ENCODE results near the gene PIK3AP1.

DNA sequence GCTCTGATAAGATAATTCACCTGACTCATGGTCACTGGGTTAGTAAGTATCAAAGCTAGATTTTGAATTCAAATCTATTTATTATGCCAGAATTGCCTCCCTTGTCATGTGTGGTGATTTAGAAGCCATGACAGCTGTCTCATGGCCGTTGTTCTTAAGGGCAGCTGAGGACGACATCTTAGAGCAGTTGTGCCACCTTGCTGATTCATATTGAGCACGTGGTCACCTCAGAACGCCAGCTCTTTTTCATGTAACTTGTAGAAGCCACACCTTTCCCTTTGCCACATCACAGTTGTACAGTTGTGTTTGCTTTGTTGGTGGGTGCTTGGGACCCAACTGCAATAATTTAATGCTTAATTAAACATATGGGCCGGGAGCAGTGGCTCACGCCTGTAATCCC is 4.3 kb upstream of the PIK3AP1 start:
- TF ChIP-seq EZH2 (optimal IDR thresholded peaks at IDR 0.05; ENCODE audit: low read depth, low read length), result no peak
- TF ChIP-seq, protein P1, sequence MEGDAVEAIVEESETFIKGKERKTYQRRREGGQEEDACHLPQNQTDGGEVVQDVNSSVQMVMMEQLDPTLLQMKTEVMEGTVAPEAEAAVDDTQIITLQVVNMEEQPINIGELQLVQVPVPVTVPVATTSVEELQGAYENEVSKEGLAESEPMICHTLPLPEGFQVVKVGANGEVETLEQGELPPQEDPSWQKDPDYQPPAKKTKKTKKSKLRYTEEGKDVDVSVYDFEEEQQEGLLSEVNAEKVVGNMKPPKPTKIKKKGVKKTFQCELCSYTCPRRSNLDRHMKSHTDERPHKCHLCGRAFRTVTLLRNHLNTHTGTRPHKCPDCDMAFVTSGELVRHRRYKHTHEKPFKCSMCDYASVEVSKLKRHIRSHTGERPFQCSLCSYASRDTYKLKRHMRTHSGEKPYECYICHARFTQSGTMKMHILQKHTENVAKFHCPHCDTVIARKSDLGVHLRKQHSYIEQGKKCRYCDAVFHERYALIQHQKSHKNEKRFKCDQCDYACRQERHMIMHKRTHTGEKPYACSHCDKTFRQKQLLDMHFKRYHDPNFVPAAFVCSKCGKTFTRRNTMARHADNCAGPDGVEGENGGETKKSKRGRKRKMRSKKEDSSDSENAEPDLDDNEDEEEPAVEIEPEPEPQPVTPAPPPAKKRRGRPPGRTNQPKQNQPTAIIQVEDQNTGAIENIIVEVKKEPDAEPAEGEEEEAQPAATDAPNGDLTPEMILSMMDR (IDR thresholded peaks at IDR 0.05; ENCODE audit: low read length), result no peak
- TF ChIP-seq EZH2phosphoT487 (IDR thresholded peaks at IDR 0.05; ENCODE audit: low read length), result no peak
